Subcutaneous adipose tissue (tissue), 4 donors: ENCODE measurements around the gene CDC42BPA. TPM values are rescaled to one million over a fixed set of nuclear protein-coding genes. Genes with fewer than 3 reads are reported as not detected.

Experiments used
- CTCF ChIP-seq: fragments of 450-650 bp; IDR thresholded peaks from one replicate; pipeline ENCODE4 v1.5.1; 2016; ENCODE audit warnings: low read depth, mild to moderate bottlenecking, control low read depth, antibody characterized with exemption, moderate library complexity
- total RNA-seq, 4 donors: library from RNA; depleted of rRNA; stranded (reverse); fragments of >200 nt; gene quantifications; one replicate each; pipeline ENCODE4 v1.1.0, GENCODE V29; 2016

CDC42BPA gene
- total RNA-seq, 4 donors from 2014 or later, result 43.2 to 68.2 (median 55.3) TPM

GRCh38 chr1:227062306-227062705, 256.0 kb downstream of the CDC42BPA start:
- TF ChIP-seq CTCF, result no peak

GRCh38 chr1:227059076-227059475, 259.2 kb downstream of the CDC42BPA start:
- no peak for TF ChIP-seq CTCF

- TF ChIP-seq CTCF, result no peak
These were observed 260.0 kb downstream of the CDC42BPA start for GRCh38 chr1:227058321-227058751.

- TF ChIP-seq CTCF, result no peak
These were observed 269.0 kb downstream of the CDC42BPA start for GRCh38 chr1:227049253-227049652.

- no peak for TF ChIP-seq CTCF
These were observed 274.5 kb downstream of the CDC42BPA start for GRCh38 chr1:227043755-227044154.

GRCh38 chr1:227042292-227042691, 276.0 kb downstream of the CDC42BPA start:
- no peak for TF ChIP-seq CTCF

GRCh38 chr1:227038401-227038800, 279.9 kb downstream of the CDC42BPA start:
- no peak for TF ChIP-seq CTCF
